GM12878 (cell line): Measurements from ENCODE around the gene OGA. TPM values are rescaled to one million over a fixed set of nuclear protein-coding genes. Genes with fewer than 3 reads are reported as not detected.

Source experiments
- BCL11A ChIP-seq: IDR thresholded peaks from 2 replicates; pipeline ENCODE4 v1.6.1; 2011; ENCODE audit warnings: low read depth, low read length
- CHD1 ChIP-seq: IDR thresholded peaks from 2 replicates; pipeline ENCODE4 v1.6.1; 2012; ENCODE audit warnings: low read depth, low read length, improper control_type of control experiment
- NFYB ChIP-seq: IDR thresholded peaks from 2 replicates; pipeline ENCODE4 v1.6.1; 2011; ENCODE audit warnings: low read depth, mild to moderate bottlenecking, low read length, improper control_type of control experiment, moderate library complexity; ENCODE audit not compliant: insufficient read depth
- POLR2A ChIP-seq: IDR thresholded peaks from 2 replicates; pipeline ENCODE4 v1.6.1; 2011; ENCODE audit warnings: low read depth, mild to moderate bottlenecking, low read length
- ZNF592 ChIP-seq: fragments of 450-650 bp; IDR thresholded peaks from 2 replicates; pipeline ENCODE4 v1.6.1; 2017; ENCODE audit warnings: mild to moderate bottlenecking, moderate library complexity
- polyA plus RNA-seq, 11 experiments: library from polyadenylated mRNA; depleted of rRNA in 4 of 11; unstranded in 6 of 11; stranded (reverse) in 5 of 11; fragments of >200 nt; fragmentation: Nextera tagmentation in 4 of 11; fragmentation: Illumina TruSeq in 1 of 11; extraction: Ambion mirVana in 4 of 11; extraction: Trizol in 1 of 11; gene quantifications; 1 replicate in 1 of 11; 2 replicates in 10 of 11; pipeline versions ENCODE4 v1.2.1 to v1.2.3, GENCODE V29; 2011 to 2016; ENCODE audit warnings: inconsistent platforms in 2 of 11, missing spikeins in 2 of 11, low read depth in 1 of 11
- total RNA-seq, 4 experiments: library from RNA; depleted of rRNA in 3 of 4; stranded (reverse); fragments of >200 nt in 3 of 4; fragmentation: Illumina TruSeq in 1 of 4; extraction: Trizol in 1 of 4; gene quantifications; 2 replicates each; pipeline versions ENCODE4 v1.2.1 to v1.2.3, GENCODE V29; 2013 to 2021
- TF ChIP-seq, protein P1 (sequence below): IDR thresholded peaks from 2 replicates; pipeline ENCODE4 v1.6.1; 2012; ENCODE audit warnings: low read depth, low read length, improper control_type of control experiment
- TF ChIP-seq, protein P2 (sequence below): IDR thresholded peaks from 2 replicates; pipeline ENCODE4 v1.6.1; 2011; ENCODE audit warnings: borderline replicate concordance, low read depth, mild to moderate bottlenecking, moderate library complexity, mixed read lengths, low read length; ENCODE audit not compliant: insufficient read depth; ENCODE audit errors: extremely low read length

Gene OGA
- total and polyA plus RNA-seq, 10 of the 15 experiments (the other 5 are each of a cell fraction or from before 2014, with no cell fraction given): 23.0 to 145 (median 85.2) TPM

- TF ChIP-seq BCL11A (no peak), NFYB (no peak), POLR2A (peak; percentile 83), CHD1 (no peak), ZNF592 (no peak)
- TF ChIP-seq, protein P1, sequence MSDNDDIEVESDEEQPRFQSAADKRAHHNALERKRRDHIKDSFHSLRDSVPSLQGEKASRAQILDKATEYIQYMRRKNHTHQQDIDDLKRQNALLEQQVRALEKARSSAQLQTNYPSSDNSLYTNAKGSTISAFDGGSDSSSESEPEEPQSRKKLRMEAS: peak; percentile 76
- TF ChIP-seq, protein P2, sequence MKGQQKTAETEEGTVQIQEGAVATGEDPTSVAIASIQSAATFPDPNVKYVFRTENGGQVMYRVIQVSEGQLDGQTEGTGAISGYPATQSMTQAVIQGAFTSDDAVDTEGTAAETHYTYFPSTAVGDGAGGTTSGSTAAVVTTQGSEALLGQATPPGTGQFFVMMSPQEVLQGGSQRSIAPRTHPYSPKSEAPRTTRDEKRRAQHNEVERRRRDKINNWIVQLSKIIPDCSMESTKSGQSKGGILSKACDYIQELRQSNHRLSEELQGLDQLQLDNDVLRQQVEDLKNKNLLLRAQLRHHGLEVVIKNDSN: peak; percentile 54
Measured at GRCh38 chr10:101830322-101831168, 12.3 kb upstream of the OGA start (continued).
